Measurements from ENCODE around the gene CDC20B.
"Not testable (repeated sequence)": the region's sequence is repeated elsewhere in the genome, so short reads cannot be mapped to it uniquely, and the experiment has no call there.

CDC20B gene

DNA sequence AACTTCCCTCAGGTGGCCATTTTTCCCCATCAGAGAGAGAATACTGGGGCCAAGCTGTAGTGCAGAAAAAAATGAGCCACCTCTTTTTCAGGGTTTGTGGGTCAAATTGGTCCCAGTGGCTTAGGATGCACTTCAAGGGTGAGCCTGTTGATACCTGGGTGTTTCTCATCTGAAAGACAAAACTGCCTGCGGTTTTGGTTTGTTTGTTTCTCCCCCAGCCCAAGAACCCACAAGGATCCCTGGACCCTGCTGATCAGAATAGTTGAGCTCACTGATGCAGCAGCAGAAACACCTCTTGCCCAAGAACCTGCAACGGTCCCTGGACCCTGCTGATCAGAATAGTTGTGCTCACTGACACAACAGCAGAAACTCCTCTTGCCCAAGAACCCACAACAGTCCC lies 83.7 kb downstream of the CDC20B start:
- H3K4me1 ChIP-seq (ENCODE audit: control insufficient read depth, insufficient read depth, low read length); H3K9me3 ChIP-seq (ENCODE audit: control insufficient read depth, low read length); H3K36me3 ChIP-seq (ENCODE audit: control insufficient read depth, insufficient read depth, low read length); H3K9ac ChIP-seq (ENCODE audit: low read length); H3K4me3 ChIP-seq (ENCODE audit: low read length); H3K27me3 ChIP-seq (ENCODE audit: control insufficient read depth, insufficient read depth, low read length): not testable (repeated sequence)

DNA sequence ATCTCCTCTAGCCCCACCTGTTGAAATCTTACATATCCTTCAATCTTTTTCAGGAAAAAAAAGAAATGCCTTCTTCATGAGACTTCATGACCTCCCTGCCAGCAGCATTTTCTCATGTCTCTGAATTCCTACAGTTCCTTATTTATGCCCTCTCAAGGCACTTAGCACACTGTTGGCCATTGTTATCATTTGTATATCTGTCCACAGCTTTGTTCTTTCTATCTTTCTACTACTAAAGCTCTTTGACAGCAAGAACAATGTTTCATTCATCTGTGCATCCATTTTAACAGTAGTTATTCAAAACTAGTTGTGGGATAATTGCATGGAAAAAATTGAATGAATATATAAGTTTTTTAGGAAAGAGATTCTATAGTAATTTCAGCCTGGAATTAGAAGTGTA lies 91.4 kb downstream of the CDC20B start:
- Histone ChIP-seq H3K36me3 (ENCODE audit: control insufficient read depth, insufficient read depth, low read length) (no peaks in the 10 kb centered on the region), H3K27me3 (ENCODE audit: control insufficient read depth, insufficient read depth, low read length) (no peaks in the 10 kb centered on the region), H3K9ac (ENCODE audit: low read length) (no peak overlapping the region), H3K4me1 (ENCODE audit: control insufficient read depth, insufficient read depth, low read length) (no peaks in the 10 kb centered on the region), H3K9me3 (ENCODE audit: control insufficient read depth, low read length) (no peaks in the 10 kb centered on the region), H3K4me3 (ENCODE audit: low read length) (no peak overlapping the region)

DNA sequence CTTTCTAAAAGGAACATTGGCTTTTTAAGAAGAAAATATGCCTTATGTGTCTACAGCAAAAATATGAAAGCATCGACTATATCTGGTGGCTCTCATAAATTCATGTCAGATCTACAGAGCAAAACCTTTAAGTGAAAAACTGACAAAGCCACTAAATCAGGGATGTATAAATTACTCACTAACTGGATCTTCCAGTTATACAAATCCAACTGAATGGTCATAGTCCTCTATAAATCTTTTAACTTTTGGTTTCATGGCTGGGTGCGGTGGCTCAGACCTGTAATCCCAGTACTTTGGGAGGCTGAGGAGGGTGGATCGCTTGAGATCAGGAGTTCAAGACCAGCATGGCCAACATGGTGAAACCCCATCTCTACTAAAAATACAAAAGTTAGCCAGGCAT lies 99.8 kb downstream of the CDC20B start:
- H3K4me1 ChIP-seq (ENCODE audit: control insufficient read depth, insufficient read depth, low read length) = no peaks in the 10 kb centered on the region
- no peak overlapping the region for H3K4me3 ChIP-seq (ENCODE audit: low read length)
- no peaks in the 10 kb centered on the region for H3K9me3 ChIP-seq (ENCODE audit: control insufficient read depth, low read length)
- no peak overlapping the region for H3K9ac ChIP-seq (ENCODE audit: low read length)
- H3K36me3 ChIP-seq (ENCODE audit: control insufficient read depth, insufficient read depth, low read length) = no peaks in the 10 kb centered on the region
- H3K27me3 ChIP-seq (ENCODE audit: control insufficient read depth, insufficient read depth, low read length) = no peaks in the 10 kb centered on the region

GRCh38 chr5:55072666-55073065 lies 100.3 kb downstream of the CDC20B start:
- Histone ChIP-seq H3K4me1 (ENCODE audit: control insufficient read depth, insufficient read depth, low read length) (no peaks in the 10 kb centered on the region), H3K9ac (ENCODE audit: low read length) (no peak overlapping the region), H3K9me3 (ENCODE audit: control insufficient read depth, low read length) (no peaks in the 10 kb centered on the region), H3K27me3 (ENCODE audit: control insufficient read depth, insufficient read depth, low read length) (no peaks in the 10 kb centered on the region), H3K4me3 (ENCODE audit: low read length) (no peak overlapping the region), H3K36me3 (ENCODE audit: control insufficient read depth, insufficient read depth, low read length) (no peaks in the 10 kb centered on the region)

GRCh38 chr5:55071413-55071812 lies 101.6 kb downstream of the CDC20B start:
- H3K27me3 ChIP-seq (ENCODE audit: control insufficient read depth, insufficient read depth, low read length) = no peaks in the 10 kb centered on the region
- H3K9ac ChIP-seq (ENCODE audit: low read length) = no peak overlapping the region
- no peaks in the 10 kb centered on the region for H3K36me3 ChIP-seq (ENCODE audit: control insufficient read depth, insufficient read depth, low read length)
- no peak overlapping the region for H3K4me3 ChIP-seq (ENCODE audit: low read length)
- no peaks in the 10 kb centered on the region for H3K4me1 ChIP-seq (ENCODE audit: control insufficient read depth, insufficient read depth, low read length)
- no peaks in the 10 kb centered on the region for H3K9me3 ChIP-seq (ENCODE audit: control insufficient read depth, low read length)

- Histone ChIP-seq H3K9me3 (ENCODE audit: control insufficient read depth, low read length) (no peaks in the 10 kb centered on the region), H3K36me3 (ENCODE audit: control insufficient read depth, insufficient read depth, low read length) (no peaks in the 10 kb centered on the region), H3K9ac (ENCODE audit: low read length) (no peak overlapping the region), H3K4me3 (ENCODE audit: low read length) (no peak overlapping the region), H3K27me3 (ENCODE audit: control insufficient read depth, insufficient read depth, low read length) (no peaks in the 10 kb centered on the region), H3K4me1 (ENCODE audit: control insufficient read depth, insufficient read depth, low read length) (no peaks in the 10 kb centered on the region)
Observed at GRCh38 chr5:55070968-55071367, 102.0 kb downstream of the CDC20B start.

DNA sequence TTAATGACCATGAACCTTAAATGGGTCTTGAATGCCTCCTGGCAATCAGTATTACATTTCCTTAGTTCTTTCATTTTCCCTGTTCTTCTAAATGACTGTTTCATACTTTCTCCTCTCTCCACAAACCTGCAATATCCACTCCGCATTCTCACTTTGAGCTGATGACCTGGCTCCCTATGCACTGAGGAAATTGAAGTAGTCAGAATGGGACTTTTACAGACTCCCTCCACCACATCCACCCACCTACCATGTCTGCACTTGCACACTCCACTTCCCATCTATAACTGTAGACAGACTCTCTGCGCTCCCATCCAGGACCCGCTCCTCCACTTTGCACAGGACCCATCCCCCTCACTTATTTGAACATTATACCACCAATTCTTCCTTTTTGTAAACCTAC lies 106.7 kb downstream of the CDC20B start:
- Histone ChIP-seq H3K36me3 (ENCODE audit: control insufficient read depth, insufficient read depth, low read length) (no peaks in the 10 kb centered on the region), H3K9me3 (ENCODE audit: control insufficient read depth, low read length) (no peaks in the 10 kb centered on the region), H3K4me1 (ENCODE audit: control insufficient read depth, insufficient read depth, low read length) (no peaks in the 10 kb centered on the region), H3K9ac (ENCODE audit: low read length) (no peak overlapping the region), H3K4me3 (ENCODE audit: low read length) (no peak overlapping the region), H3K27me3 (ENCODE audit: control insufficient read depth, insufficient read depth, low read length) (no peaks in the 10 kb centered on the region)

DNA sequence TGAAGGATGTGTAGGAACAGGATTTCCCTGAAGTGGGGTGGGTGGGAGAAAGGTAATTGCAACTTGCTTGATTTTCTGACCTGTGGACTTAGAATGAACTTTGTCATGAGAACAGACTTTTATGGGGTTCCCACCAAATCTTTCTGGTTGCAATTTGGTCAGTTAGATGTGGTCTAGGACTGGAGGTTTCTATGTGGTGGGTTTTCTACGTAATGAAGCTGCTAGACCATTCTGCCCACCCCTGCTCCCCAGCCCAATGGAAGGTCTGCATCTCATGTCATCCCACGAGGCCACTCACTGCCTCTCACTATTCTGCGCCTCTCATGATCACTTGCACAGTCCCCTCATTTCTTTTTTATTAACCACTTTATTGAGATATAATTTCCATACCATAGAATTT lies 108.5 kb downstream of the CDC20B start:
- no peak overlapping the region for H3K9ac ChIP-seq (ENCODE audit: low read length)
- no peaks in the 10 kb centered on the region for H3K36me3 ChIP-seq (ENCODE audit: control insufficient read depth, insufficient read depth, low read length)
- peaks cover 2% of the 10 kb centered on the region for H3K27me3 ChIP-seq (ENCODE audit: control insufficient read depth, insufficient read depth, low read length)
- no peaks in the 10 kb centered on the region for H3K9me3 ChIP-seq (ENCODE audit: control insufficient read depth, low read length)
- H3K4me3 ChIP-seq (ENCODE audit: low read length) = no peak overlapping the region
- no peaks in the 10 kb centered on the region for H3K4me1 ChIP-seq (ENCODE audit: control insufficient read depth, insufficient read depth, low read length)

DNA sequence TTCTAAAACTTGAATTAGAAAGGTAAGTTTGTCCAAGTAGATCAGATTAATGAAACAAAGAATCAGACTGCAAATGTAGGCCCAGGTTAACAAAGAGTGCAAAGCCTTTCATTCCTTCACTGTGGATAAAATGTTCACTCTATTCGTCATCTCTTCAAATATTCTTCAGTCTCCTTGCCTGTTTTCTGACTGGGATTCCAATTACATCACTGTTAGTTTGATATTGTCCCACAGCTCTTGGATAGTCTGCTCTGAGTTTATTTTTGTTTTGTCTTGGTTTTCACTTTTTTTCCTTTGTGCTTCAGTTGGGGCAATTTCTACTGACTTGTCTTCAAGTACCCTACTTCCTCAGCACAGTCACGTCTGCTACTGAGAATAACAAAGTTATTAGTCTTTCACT lies 109.1 kb downstream of the CDC20B start:
- Histone ChIP-seq H3K27me3 (ENCODE audit: control insufficient read depth, insufficient read depth, low read length) (peaks cover 2% of the 10 kb centered on the region), H3K4me1 (ENCODE audit: control insufficient read depth, insufficient read depth, low read length) (no peaks in the 10 kb centered on the region), H3K9me3 (ENCODE audit: control insufficient read depth, low read length) (no peaks in the 10 kb centered on the region), H3K36me3 (ENCODE audit: control insufficient read depth, insufficient read depth, low read length) (no peaks in the 10 kb centered on the region), H3K4me3 (ENCODE audit: low read length) (no peak overlapping the region), H3K9ac (ENCODE audit: low read length) (no peak overlapping the region)

GRCh38 chr5:55063220-55063863 lies 109.6 kb downstream of the CDC20B start:
- H3K27me3 ChIP-seq (ENCODE audit: control insufficient read depth, insufficient read depth, low read length) = peaks cover 2% of the 10 kb centered on the region
- no peak overlapping the region for H3K4me3 ChIP-seq (ENCODE audit: low read length)
- no peaks in the 10 kb centered on the region for H3K4me1 ChIP-seq (ENCODE audit: control insufficient read depth, insufficient read depth, low read length)
- H3K9ac ChIP-seq (ENCODE audit: low read length) = no peak overlapping the region
- H3K36me3 ChIP-seq (ENCODE audit: control insufficient read depth, insufficient read depth, low read length) = no peaks in the 10 kb centered on the region
- H3K9me3 ChIP-seq (ENCODE audit: control insufficient read depth, low read length) = no peaks in the 10 kb centered on the region

All from mucosa of stomach (tissue), 1 donor.